Measurements from ENCODE around the gene MMP24. TPM values are rescaled to one million over a fixed set of nuclear protein-coding genes. Genes with fewer than 3 reads are reported as not detected.
"Not testable (repeated sequence)": the region's sequence is repeated elsewhere in the genome, so short reads cannot be mapped to it uniquely, and the experiment has no call there.

The MMP24 gene
- polyA plus RNA-seq, 1 donor from 2014 or later, result 0.09 TPM

GRCh38 chr20:35262321-35262720 is 35.8 kb downstream of the MMP24 start:
- H3K27ac Mint-ChIP-seq, H3K9me3 Mint-ChIP-seq, H3K4me1 Mint-ChIP-seq, H3K27me3 Mint-ChIP-seq, H3K36me3 Mint-ChIP-seq: not testable (repeated sequence)
- H3K4me3 Mint-ChIP-seq, result peak overlapping the region in 1 of 4 donors; percentile 14

GRCh38 chr20:35262731-35263531 is 36.4 kb downstream of the MMP24 start:
- H3K9me3 Mint-ChIP-seq, result not testable (repeated sequence)
- H3K27ac Mint-ChIP-seq, result peak overlapping the region in 1 of 3 donors; percentile 29

GRCh38 chr20:35263532-35264341 is 37.2 kb downstream of the MMP24 start:
- H3K4me1 Mint-ChIP-seq, result no peaks in the 10 kb centered on the region
- H3K27ac Mint-ChIP-seq, result peak overlapping the region in 1 of 3 donors; percentile 29
- peaks cover 2% of the 10 kb centered on the region for H3K36me3 Mint-ChIP-seq
- no peak overlapping the region for H3K4me3 Mint-ChIP-seq
- no peaks in the 10 kb centered on the region for H3K27me3 Mint-ChIP-seq
- H3K9me3 Mint-ChIP-seq, result no peaks in the 10 kb centered on the region

More at GRCh38 chr20:35262731-35263531, 36.4 kb downstream of the MMP24 start:
- not testable (repeated sequence) for H3K4me1 Mint-ChIP-seq, H3K27me3 Mint-ChIP-seq, H3K36me3 Mint-ChIP-seq, H3K4me3 Mint-ChIP-seq

GRCh38 chr20:35264755-35265154 is 38.3 kb downstream of the MMP24 start:
- H3K36me3 Mint-ChIP-seq, result peaks cover 2% of the 10 kb centered on the region
- H3K9me3 Mint-ChIP-seq, result no peaks in the 10 kb centered on the region
- H3K27me3 Mint-ChIP-seq, result no peaks in the 10 kb centered on the region
- H3K4me1 Mint-ChIP-seq, result peaks cover 0 to 3% (median 0%) of the 10 kb centered on the region in 3 donors
- H3K27ac Mint-ChIP-seq, result no peak overlapping the region
- H3K4me3 Mint-ChIP-seq, result no peak overlapping the region

GRCh38 chr20:35267092-35267491 is 40.6 kb downstream of the MMP24 start:
- H3K4me1 Mint-ChIP-seq, result peaks cover 0 to 3% (median 0%) of the 10 kb centered on the region in 3 donors
- peaks cover 3% of the 10 kb centered on the region for H3K36me3 Mint-ChIP-seq
- H3K27ac Mint-ChIP-seq, result peak overlapping the region in 1 of 3 donors; percentile 39
- no peaks in the 10 kb centered on the region for H3K27me3 Mint-ChIP-seq
- H3K9me3 Mint-ChIP-seq, result no peaks in the 10 kb centered on the region
- no peak overlapping the region for H3K4me3 Mint-ChIP-seq

GRCh38 chr20:35269055-35269781 is 42.7 kb downstream of the MMP24 start:
- Mint-ChIP-seq H3K27me3 (no peaks in the 10 kb centered on the region), H3K27ac (peak overlapping the region in 1 of 3 donors; percentile 72), H3K4me1 (peaks cover 0 to 3% (median 0%) of the 10 kb centered on the region in 3 donors), H3K36me3 (peaks cover 1% of the 10 kb centered on the region), H3K4me3 (no peak overlapping the region), H3K9me3 (no peaks in the 10 kb centered on the region)

GRCh38 chr20:35270021-35270902 is 43.8 kb downstream of the MMP24 start:
- Mint-ChIP-seq H3K36me3 (peaks cover 1% of the 10 kb centered on the region), H3K27ac (no peak overlapping the region)

GRCh38 chr20:35271073-35271882 is 44.8 kb downstream of the MMP24 start:
- peak overlapping the region in 1 of 4 donors; percentile 44 for H3K4me3 Mint-ChIP-seq
- H3K4me1 Mint-ChIP-seq, result peaks cover 0 to 3% (median 0%) of the 10 kb centered on the region in 3 donors
- no peak overlapping the region for H3K27ac Mint-ChIP-seq

More at GRCh38 chr20:35270021-35270902, 43.8 kb downstream of the MMP24 start:
- Mint-ChIP-seq H3K27me3 (no peaks in the 10 kb centered on the region), H3K4me1 (peaks cover 0 to 3% (median 0%) of the 10 kb centered on the region in 3 donors), H3K9me3 (no peaks in the 10 kb centered on the region), H3K4me3 (peak overlapping the region in 1 of 4 donors; percentile 44)

GRCh38 chr20:35271904-35272303 is 45.4 kb downstream of the MMP24 start:
- Mint-ChIP-seq H3K4me3 (no peak overlapping the region), H3K27me3 (no peaks in the 10 kb centered on the region)

More at GRCh38 chr20:35271073-35271882, 44.8 kb downstream of the MMP24 start:
- Mint-ChIP-seq H3K27me3 (no peaks in the 10 kb centered on the region), H3K9me3 (no peaks in the 10 kb centered on the region), H3K36me3 (peaks cover 1% of the 10 kb centered on the region)

GRCh38 chr20:35273449-35274171 is 47.1 kb downstream of the MMP24 start:
- Mint-ChIP-seq H3K4me3 (peak overlapping the region in 1 of 4 donors; percentile 28), H3K4me1 (peaks cover 0 to 4% (median 2%) of the 10 kb centered on the region in 3 donors), H3K27me3 (no peaks in the 10 kb centered on the region), H3K27ac (no peak overlapping the region), H3K9me3 (no peaks in the 10 kb centered on the region), H3K36me3 (peaks cover 1% of the 10 kb centered on the region)

More at GRCh38 chr20:35271904-35272303, 45.4 kb downstream of the MMP24 start:
- Mint-ChIP-seq H3K36me3 (peaks cover 1% of the 10 kb centered on the region), H3K4me1 (peaks cover 0 to 3% (median 0%) of the 10 kb centered on the region in 3 donors), H3K27ac (no peak overlapping the region), H3K9me3 (no peaks in the 10 kb centered on the region)

GRCh38 chr20:35274172-35275092 is 47.9 kb downstream of the MMP24 start:
- Mint-ChIP-seq H3K4me1 (peaks cover 0 to 3% (median 2%) of the 10 kb centered on the region in 3 donors), H3K27ac (no peak overlapping the region), H3K36me3 (peaks cover 1% of the 10 kb centered on the region), H3K9me3 (no peaks in the 10 kb centered on the region), H3K4me3 (no peak overlapping the region), H3K27me3 (no peaks in the 10 kb centered on the region)

GRCh38 chr20:35275741-35276251 is 49.3 kb downstream of the MMP24 start:
- Mint-ChIP-seq H3K4me3 (peak overlapping the region in 3 of 4 donors; percentile 28 to 99 (median 67)), H3K9me3 (no peaks in the 10 kb centered on the region), H3K27ac (peak overlapping the region in 2 of 3 donors; percentile 63 to 80), H3K4me1 (peaks cover 0 to 10% (median 5%) of the 10 kb centered on the region in 3 donors), H3K36me3 (peaks cover 3% of the 10 kb centered on the region), H3K27me3 (no peaks in the 10 kb centered on the region)
